Effector memory CD4-positive, alpha-beta T cell (primary cell): ENCODE results near the gene IGF2BP1.

Source experiments
- DNase-seq, 3 donors: peaks; one replicate each; pipeline ENCODE4 v3.0.0-alpha.2; 2020
- H3K27ac ChIP-seq: 2 replicates; pipeline ENCODE4 v1.7.0; 2013; ENCODE audit warnings: mild to moderate bottlenecking, low read length, moderate library complexity; ENCODE audit not compliant: insufficient read depth, poor library complexity, severe bottlenecking
- H3K27me3 ChIP-seq: replicated peaks from 2 replicates; pipeline ENCODE4 v1.7.0; 2013; ENCODE audit warnings: mild to moderate bottlenecking, low read length; ENCODE audit not compliant: insufficient read depth, control insufficient read depth, poor library complexity, severe bottlenecking
- H3K36me3 ChIP-seq: 2 replicates; pipeline ENCODE4 v1.7.0; 2013; ENCODE audit warnings: mild to moderate bottlenecking, low read length, moderate library complexity; ENCODE audit not compliant: control insufficient read depth, insufficient read depth
- H3K4me1 ChIP-seq: 2 replicates; pipeline ENCODE4 v1.7.0; 2013; ENCODE audit warnings: low read length, mild to moderate bottlenecking; ENCODE audit not compliant: control insufficient read depth, insufficient read depth, poor library complexity, severe bottlenecking
- H3K4me3 ChIP-seq: 2 replicates; pipeline ENCODE4 v1.7.0; 2013; ENCODE audit warnings: low read length, low read depth, mild to moderate bottlenecking; ENCODE audit not compliant: insufficient read depth, poor library complexity, severe bottlenecking
- H3K9me3 ChIP-seq: 2 replicates; pipeline ENCODE4 v1.7.0; 2013; ENCODE audit warnings: mild to moderate bottlenecking, low read length, moderate library complexity; ENCODE audit not compliant: control insufficient read depth

IGF2BP1 gene

GRCh38 chr17:48973806-48974205 is 23.4 kb upstream of the IGF2BP1 start:
- no peak overlapping the region for H3K4me3 ChIP-seq
- H3K27me3 ChIP-seq = peaks cover 7% of the 10 kb centered on the region
- no peaks in the 10 kb centered on the region for H3K9me3 ChIP-seq
- DNase-seq = no peak
- no peaks in the 10 kb centered on the region for H3K36me3 ChIP-seq
- no peaks in the 10 kb centered on the region for H3K4me1 ChIP-seq
- H3K27ac ChIP-seq = no peak overlapping the region

- Histone ChIP-seq H3K27ac (no peak overlapping the region), H3K4me3 (no peak overlapping the region), H3K9me3 (no peaks in the 10 kb centered on the region), H3K36me3 (no peaks in the 10 kb centered on the region), H3K4me1 (no peaks in the 10 kb centered on the region), H3K27me3 (no peaks in the 10 kb centered on the region)
- no peak for DNase-seq
Measured at GRCh38 chr17:48981927-48982539, 15.2 kb upstream of the IGF2BP1 start.

GRCh38 chr17:48985436-48986245 is 11.5 kb upstream of the IGF2BP1 start:
- Histone ChIP-seq H3K27ac (no peak overlapping the region), H3K9me3 (no peaks in the 10 kb centered on the region)
- DNase-seq = no peak

GRCh38 chr17:48989100-48989499 is 8.1 kb upstream of the IGF2BP1 start:
- no peaks in the 10 kb centered on the region for H3K36me3 ChIP-seq
- H3K9me3 ChIP-seq = no peaks in the 10 kb centered on the region
- no peak overlapping the region for H3K4me3 ChIP-seq
- peaks cover 29% of the 10 kb centered on the region for H3K27me3 ChIP-seq
- H3K27ac ChIP-seq = no peak overlapping the region
- H3K4me1 ChIP-seq = no peaks in the 10 kb centered on the region
- no peak for DNase-seq

More at GRCh38 chr17:48985436-48986245, 11.5 kb upstream of the IGF2BP1 start:
- H3K4me1 ChIP-seq = no peaks in the 10 kb centered on the region
- H3K36me3 ChIP-seq = no peaks in the 10 kb centered on the region
- peaks cover 2% of the 10 kb centered on the region for H3K27me3 ChIP-seq
- no peak overlapping the region for H3K4me3 ChIP-seq

GRCh38 chr17:48990882-48991357 is 6.3 kb upstream of the IGF2BP1 start:
- no peak for DNase-seq
- H3K9me3 ChIP-seq = no peaks in the 10 kb centered on the region
- H3K27ac ChIP-seq = no peak overlapping the region
- H3K36me3 ChIP-seq = no peaks in the 10 kb centered on the region
- H3K4me1 ChIP-seq = peaks cover 5% of the 10 kb centered on the region
- no peak overlapping the region for H3K4me3 ChIP-seq
- peaks cover 47% of the 10 kb centered on the region for H3K27me3 ChIP-seq

GRCh38 chr17:48992444-48992843 is 4.7 kb upstream of the IGF2BP1 start:
- H3K4me3 ChIP-seq = no peak overlapping the region
- no peak overlapping the region for H3K27ac ChIP-seq
- no peaks in the 10 kb centered on the region for H3K9me3 ChIP-seq
- peaks cover 21% of the 10 kb centered on the region for H3K4me1 ChIP-seq
- H3K36me3 ChIP-seq = no peaks in the 10 kb centered on the region
- H3K27me3 ChIP-seq = peaks cover 62% of the 10 kb centered on the region
- DNase-seq = no peak

DNA sequence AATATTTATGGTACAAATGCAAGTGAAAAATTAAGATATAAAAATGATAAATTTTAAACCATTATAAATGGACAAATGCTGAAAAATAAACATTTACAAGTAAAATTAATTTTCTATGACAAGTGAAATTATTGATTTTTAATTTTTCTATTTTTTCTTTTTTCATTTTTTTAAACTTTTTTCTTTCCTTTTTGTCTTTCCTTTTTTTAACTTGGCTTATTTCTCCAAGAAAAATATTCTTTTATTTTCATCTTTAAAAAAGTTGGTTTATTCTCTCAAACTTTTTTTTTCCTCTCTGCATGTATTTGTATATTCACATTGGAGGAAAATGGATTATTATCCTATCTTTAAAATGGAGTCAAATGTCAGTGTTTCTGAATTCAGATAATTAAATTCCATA is 3.9 kb upstream of the IGF2BP1 start:
- Histone ChIP-seq H3K9me3 (no peaks in the 10 kb centered on the region), H3K4me3 (no peak overlapping the region), H3K27me3 (peaks cover 71% of the 10 kb centered on the region), H3K36me3 (no peaks in the 10 kb centered on the region), H3K27ac (no peak overlapping the region), H3K4me1 (peaks cover 29% of the 10 kb centered on the region)
- DNase-seq = no peak

GRCh38 chr17:48993951-48994350 is 3.2 kb upstream of the IGF2BP1 start:
- no peak overlapping the region for H3K4me3 ChIP-seq
- H3K36me3 ChIP-seq = no peaks in the 10 kb centered on the region
- H3K27me3 ChIP-seq = peaks cover 77% of the 10 kb centered on the region
- no peaks in the 10 kb centered on the region for H3K9me3 ChIP-seq
- DNase-seq = no peak
- peaks cover 33% of the 10 kb centered on the region for H3K4me1 ChIP-seq
- no peak overlapping the region for H3K27ac ChIP-seq

- peaks cover 84% of the 10 kb centered on the region for H3K27me3 ChIP-seq
- no peaks in the 10 kb centered on the region for H3K9me3 ChIP-seq
- H3K36me3 ChIP-seq = no peaks in the 10 kb centered on the region
- no peak overlapping the region for H3K4me3 ChIP-seq
- H3K4me1 ChIP-seq = peaks cover 33% of the 10 kb centered on the region
- no peak overlapping the region for H3K27ac ChIP-seq
- no peak for DNase-seq
Measured at GRCh38 chr17:48994549-48995303, 2.5 kb upstream of the IGF2BP1 start.
